Fibroblast of lung (primary cell): ENCODE results near the gene SLC44A5. TPM values are rescaled to one million over a fixed set of nuclear protein-coding genes. Genes with fewer than 3 reads are reported as not detected.

Experiments
- DNase-seq, 2 donors: peaks; one replicate each; pipeline versions ENCODE4 v3.0.0 to v3.0.0-alpha.2; 2010; ENCODE audit warnings: low read depth in 2 of 2
- H2AFZ ChIP-seq: 2 replicates; pipeline ENCODE4 v1.5.1; 2012; ENCODE audit warnings: low read length, control low read depth, inconsistent platforms
- H3K27ac ChIP-seq: 2 replicates; pipeline ENCODE4 v1.5.1; 2011; ENCODE audit warnings: low read length, control low read depth; ENCODE audit not compliant: insufficient read depth
- H3K27me3 ChIP-seq: 2 replicates; pipeline ENCODE4 v1.5.1; 2011; ENCODE audit warnings: mild to moderate bottlenecking, low read length; ENCODE audit not compliant: control insufficient read depth, insufficient read depth
- H3K36me3 ChIP-seq: 2 replicates; pipeline ENCODE4 v1.5.1; 2011; ENCODE audit warnings: low read length; ENCODE audit not compliant: control insufficient read depth, insufficient read depth
- H3K4me1 ChIP-seq: 2 replicates; pipeline ENCODE4 v1.5.1; 2011; ENCODE audit warnings: low read length; ENCODE audit not compliant: control insufficient read depth, insufficient read depth; ENCODE audit errors: extremely low read depth
- H3K4me2 ChIP-seq: 2 replicates; pipeline ENCODE4 v1.5.1; 2011; ENCODE audit warnings: low read length, control low read depth; ENCODE audit not compliant: insufficient read depth; ENCODE audit errors: extremely low read depth
- H3K4me3 ChIP-seq, 4 experiments: fragments of 200-600 bp in 1 of 4; sonication (generic) in 1 of 4; replicated peaks in 1 of 4; 2 replicates each; pipeline ENCODE4 v1.5.1; 2011 to 2016; ENCODE audit warnings: low read length in 4 of 4, low read depth in 3 of 4, mild to moderate bottlenecking in 3 of 4, control low read depth in 2 of 4, inconsistent platforms in 1 of 4, mixed read lengths in 1 of 4; ENCODE audit not compliant: insufficient read depth in 1 of 4; ENCODE audit errors: control extremely low read depth in 1 of 4
- H3K79me2 ChIP-seq: 2 replicates; pipeline ENCODE4 v1.5.1; 2012; ENCODE audit warnings: mild to moderate bottlenecking, low read length, inconsistent platforms; ENCODE audit not compliant: control insufficient read depth, insufficient read depth
- H3K9ac ChIP-seq: 2 replicates; pipeline ENCODE4 v1.5.1; 2011; ENCODE audit warnings: mild to moderate bottlenecking, low read length, control low read depth; ENCODE audit not compliant: insufficient read depth
- H3K9me3 ChIP-seq: 2 replicates; pipeline ENCODE4 v1.5.1; 2012; ENCODE audit warnings: low read depth, low read length; ENCODE audit not compliant: control insufficient read depth, insufficient read depth
- H4K20me1 ChIP-seq: 2 replicates; pipeline ENCODE4 v1.5.1; 2011; ENCODE audit warnings: low read length; ENCODE audit not compliant: control insufficient read depth, insufficient read depth; ENCODE audit errors: extremely low read depth
- EZH2 ChIP-seq: IDR thresholded peaks from 2 replicates; pipeline ENCODE4 v1.5.1; 2012; ENCODE audit warnings: low read length, control low read depth, mild to moderate bottlenecking; ENCODE audit errors: missing control alignments
- polyA plus RNA-seq, 2 donors: library from polyadenylated mRNA; depleted of rRNA in 1 of 2; stranded (reverse) in 1 of 2; unstranded in 1 of 2; fragments of >200 nt; gene quantifications; 2 replicates each; pipeline ENCODE4 v1.2.1, GENCODE V29; 2011 to 2012; ENCODE audit warnings: missing spikeins in 1 of 2
- total RNA-seq: library from RNA; depleted of rRNA; stranded (reverse); fragments of >200 nt; gene quantifications from 2 replicates; pipeline ENCODE4 v1.2.1, GENCODE V29; 2014
- TF ChIP-seq, protein P1 (sequence below), 2 donors: IDR thresholded peaks in 1 of 2; conservative IDR thresholded peaks in 1 of 2; 1 replicate in 1 of 2; 2 replicates in 1 of 2; pipeline ENCODE4 v1.5.1; 2011 to 2012; ENCODE audit warnings: low read length in 2 of 2, control low read depth in 1 of 2, inconsistent platforms in 1 of 2, low read depth in 1 of 2, mild to moderate bottlenecking in 1 of 2

The SLC44A5 gene
- total and polyA plus RNA-seq, 2 donors (not counting 1 experiment from before 2014, with no cell fraction given), result under 0.01 to 0.03 TPM

- H3K79me2 ChIP-seq, result no peaks in the 10 kb centered on the region
- H3K36me3 ChIP-seq, result no peaks in the 10 kb centered on the region
- H3K27me3 ChIP-seq, result no peaks in the 10 kb centered on the region
- no peak overlapping the region for H3K4me3 ChIP-seq
- H4K20me1 ChIP-seq, result no peaks in the 10 kb centered on the region
- no peak overlapping the region for H3K27ac ChIP-seq
- no peaks in the 10 kb centered on the region for H3K9me3 ChIP-seq
- no peak for DNase-seq
- no peak overlapping the region for H2AFZ ChIP-seq
- no peaks in the 10 kb centered on the region for H3K4me1 ChIP-seq
- no peak for TF ChIP-seq EZH2
- TF ChIP-seq, protein P1, sequence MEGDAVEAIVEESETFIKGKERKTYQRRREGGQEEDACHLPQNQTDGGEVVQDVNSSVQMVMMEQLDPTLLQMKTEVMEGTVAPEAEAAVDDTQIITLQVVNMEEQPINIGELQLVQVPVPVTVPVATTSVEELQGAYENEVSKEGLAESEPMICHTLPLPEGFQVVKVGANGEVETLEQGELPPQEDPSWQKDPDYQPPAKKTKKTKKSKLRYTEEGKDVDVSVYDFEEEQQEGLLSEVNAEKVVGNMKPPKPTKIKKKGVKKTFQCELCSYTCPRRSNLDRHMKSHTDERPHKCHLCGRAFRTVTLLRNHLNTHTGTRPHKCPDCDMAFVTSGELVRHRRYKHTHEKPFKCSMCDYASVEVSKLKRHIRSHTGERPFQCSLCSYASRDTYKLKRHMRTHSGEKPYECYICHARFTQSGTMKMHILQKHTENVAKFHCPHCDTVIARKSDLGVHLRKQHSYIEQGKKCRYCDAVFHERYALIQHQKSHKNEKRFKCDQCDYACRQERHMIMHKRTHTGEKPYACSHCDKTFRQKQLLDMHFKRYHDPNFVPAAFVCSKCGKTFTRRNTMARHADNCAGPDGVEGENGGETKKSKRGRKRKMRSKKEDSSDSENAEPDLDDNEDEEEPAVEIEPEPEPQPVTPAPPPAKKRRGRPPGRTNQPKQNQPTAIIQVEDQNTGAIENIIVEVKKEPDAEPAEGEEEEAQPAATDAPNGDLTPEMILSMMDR (conservative IDR thresholded peaks at IDR 0.05 in 1 of 2, IDR thresholded peaks at IDR 0.05 in 1 of 2; ENCODE audit: low read depth in 1 of 2, low read length in 2 of 2), result no peak
- no peak overlapping the region for H3K9ac ChIP-seq
- no peak overlapping the region for H3K4me2 ChIP-seq
Observed at GRCh38 chr1:75275631-75276030, 335.3 kb downstream of the SLC44A5 start.

DNA sequence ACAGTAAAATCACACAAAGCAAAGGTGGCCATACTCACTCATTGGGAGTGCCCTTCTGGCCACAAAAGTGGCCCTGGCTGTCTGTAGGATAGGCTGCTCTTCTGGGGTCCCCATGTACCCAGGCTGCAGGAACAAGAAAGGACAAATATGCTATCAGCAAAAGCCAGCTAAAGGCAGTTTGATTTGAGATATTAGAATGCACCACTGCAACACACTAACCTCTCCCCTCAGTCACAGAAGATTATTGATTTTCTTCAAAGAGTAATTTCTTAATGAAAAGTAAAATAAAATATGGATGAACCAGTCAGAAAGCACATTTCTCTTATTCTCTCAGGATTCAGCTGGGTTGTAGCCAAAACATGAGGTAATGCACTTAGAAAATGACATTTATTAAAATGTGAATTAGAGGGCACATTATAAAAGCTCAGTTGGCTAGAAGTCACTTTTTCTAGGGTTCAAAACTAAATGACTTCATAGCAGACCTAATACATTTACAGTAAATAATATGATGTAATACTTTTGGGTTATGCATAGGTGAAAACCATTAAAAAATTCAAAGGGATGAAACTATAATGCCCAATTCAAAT, 335.9 kb downstream of the SLC44A5 start:
- Histone ChIP-seq H3K4me1 (no peaks in the 10 kb centered on the region), H4K20me1 (no peaks in the 10 kb centered on the region), H2AFZ (no peak overlapping the region), H3K27ac (no peak overlapping the region), H3K4me3 (no peak overlapping the region), H3K9ac (no peak overlapping the region), H3K79me2 (no peaks in the 10 kb centered on the region), H3K36me3 (no peaks in the 10 kb centered on the region), H3K4me2 (no peak overlapping the region), H3K9me3 (no peaks in the 10 kb centered on the region), H3K27me3 (no peaks in the 10 kb centered on the region)
- no peak for TF ChIP-seq EZH2
- TF ChIP-seq, protein P1 (conservative IDR thresholded peaks at IDR 0.05 in 1 of 2, IDR thresholded peaks at IDR 0.05 in 1 of 2; ENCODE audit: low read depth in 1 of 2, low read length in 2 of 2), result no peak
- DNase-seq, result peak in 1 of 2 donors; percentile 3

GRCh38 chr1:75273110-75273509, 337.8 kb downstream of the SLC44A5 start:
- Histone ChIP-seq H3K4me2 (no peak overlapping the region), H3K27me3 (no peaks in the 10 kb centered on the region), H3K4me3 (no peak overlapping the region), H3K36me3 (no peaks in the 10 kb centered on the region), H3K79me2 (no peaks in the 10 kb centered on the region), H4K20me1 (no peaks in the 10 kb centered on the region), H3K9me3 (no peaks in the 10 kb centered on the region), H3K9ac (no peak overlapping the region), H3K4me1 (no peaks in the 10 kb centered on the region), H3K27ac (no peak overlapping the region), H2AFZ (no peak overlapping the region)
- TF ChIP-seq EZH2, result no peak
- TF ChIP-seq, protein P1 (conservative IDR thresholded peaks at IDR 0.05 in 1 of 2, IDR thresholded peaks at IDR 0.05 in 1 of 2; ENCODE audit: low read depth in 1 of 2, low read length in 2 of 2), result no peak
- DNase-seq, result no peak
